OCI-LY7 (cell line): ENCODE data around the gene ARV1. TPM values are rescaled to one million over a fixed set of nuclear protein-coding genes. Genes with fewer than 3 reads are reported as not detected.

Source experiments
- BruUV-seq: library from RNA; stranded (reverse); fragments of 400-500 nt; replicated peaks from 2 replicates; lab custom pipeline; 2021; lab: Mats Ljungman, UMichigan
- CTCF ChIA-PET: fragments of 300-600 bp; sonication (Branson Sonifier 250); formaldehyde crosslinking; loops from one replicate; lab custom pipeline; 2022; ENCODE audit warnings: antibody characterized with exemption; ENCODE audit not compliant: unreplicated experiment; lab: Charles Lee
- POLR2A ChIA-PET: fragments of 300-600 bp; sonication (Branson Sonifier 250); formaldehyde crosslinking; loops from one replicate; lab custom pipeline; 2022; ENCODE audit warnings: antibody characterized with exemption; lab: Charles Lee
- DNase-seq: peaks from one replicate; pipeline ENCODE4 v3.0.0-alpha.2; 2015; ENCODE audit warnings: low spot score
- H2AFZ ChIP-seq: fragments of 200-600 bp; sonication (generic), shearing (Covaris generic); 2 replicates; pipeline ENCODE4 v1.6.1; 2014; ENCODE audit warnings: mild to moderate bottlenecking, antibody characterized with exemption, low read length, moderate library complexity
- H3K27ac ChIP-seq: fragments of 200-600 bp; sonication (generic); 2 replicates; pipeline ENCODE4 v1.5.1; 2014; ENCODE audit warnings: mixed run types, low read depth, mild to moderate bottlenecking, moderate library complexity, low read length, inconsistent platforms; ENCODE audit not compliant: poor library complexity, severe bottlenecking
- H3K36me3 ChIP-seq: fragments of 200-600 bp; sonication (generic); 2 replicates; pipeline ENCODE4 v1.6.1; 2014; ENCODE audit warnings: mild to moderate bottlenecking, antibody characterized with exemption, low read length, moderate library complexity, mixed read lengths; ENCODE audit not compliant: insufficient read depth
- H3K4me1 ChIP-seq: fragments of 200-600 bp; sonication (generic); 2 replicates; pipeline ENCODE4 v1.5.1; 2014; ENCODE audit warnings: mild to moderate bottlenecking, low read length; ENCODE audit not compliant: insufficient read depth, poor library complexity, severe bottlenecking
- H3K4me2 ChIP-seq: fragments of 200-600 bp; sonication (generic); 2 replicates; pipeline ENCODE4 v1.6.1; 2014; ENCODE audit warnings: mild to moderate bottlenecking, low read length
- H3K4me3 ChIP-seq: fragments of 200-600 bp; sonication (generic); 2 replicates; pipeline ENCODE4 v1.5.1; 2014; ENCODE audit warnings: mild to moderate bottlenecking, low read depth, low read length; ENCODE audit not compliant: poor library complexity, severe bottlenecking
- H3K79me2 ChIP-seq: fragments of 200-600 bp; sonication (generic); 2 replicates; pipeline ENCODE4 v1.6.1; 2016; ENCODE audit warnings: low read depth, mild to moderate bottlenecking, low read length, moderate library complexity, mixed read lengths; ENCODE audit not compliant: insufficient read depth
- H3K9me2 ChIP-seq: fragments of 200-600 bp; sonication (generic); 2 replicates; pipeline ENCODE4 v1.6.1; 2016; ENCODE audit warnings: mild to moderate bottlenecking, low read length, mixed read lengths; ENCODE audit not compliant: insufficient read depth
- H3K9me3 ChIP-seq: fragments of 200-600 bp; sonication (generic); 2 replicates; pipeline ENCODE4 v1.6.1; 2014; ENCODE audit warnings: mild to moderate bottlenecking, mixed run types, low read length, mixed read lengths
- H4K20me1 ChIP-seq: fragments of 200-600 bp; sonication (generic); 2 replicates; pipeline ENCODE4 v1.6.1; 2014; ENCODE audit warnings: mild to moderate bottlenecking, antibody characterized with exemption, low read length, moderate library complexity, mixed read lengths; ENCODE audit not compliant: insufficient read depth
- CTCF ChIP-seq: fragments of 200-600 bp; sonication (generic); conservative IDR thresholded peaks from 2 replicates; pipeline ENCODE4 v1.5.1; 2014; ENCODE audit warnings: mild to moderate bottlenecking, antibody characterized with exemption, low read length, moderate library complexity, mixed read lengths
- EZH2phosphoT487 ChIP-seq: fragments of 200-600 bp; sonication (generic); IDR thresholded peaks from 2 replicates; pipeline ENCODE4 v1.6.1; 2018; ENCODE audit warnings: low read depth, borderline replicate concordance, mild to moderate bottlenecking, mixed run types, antibody characterized with exemption, low read length, moderate library complexity, mixed read lengths
- intact Hi-C: fragments of 100-400 bp; cut with micrococcal nuclease; formaldehyde crosslinking; loops from one replicate; pipeline ENCODE4 v1.10.0; 2022; ENCODE audit not compliant: unreplicated experiment
- total RNA-seq, 2 experiments: library from RNA; depleted of rRNA in 1 of 2; stranded (reverse); fragments of >200 nt in 1 of 2; shearing (Covaris generic) in 1 of 2; gene quantifications; 2 replicates each; pipeline ENCODE4 v1.2.3, GENCODE V29; 2014 to 2022

The ARV1 gene
- total RNA-seq, 2 experiments from 2014 or later: 15.1 to 21.2 TPM

DNA sequence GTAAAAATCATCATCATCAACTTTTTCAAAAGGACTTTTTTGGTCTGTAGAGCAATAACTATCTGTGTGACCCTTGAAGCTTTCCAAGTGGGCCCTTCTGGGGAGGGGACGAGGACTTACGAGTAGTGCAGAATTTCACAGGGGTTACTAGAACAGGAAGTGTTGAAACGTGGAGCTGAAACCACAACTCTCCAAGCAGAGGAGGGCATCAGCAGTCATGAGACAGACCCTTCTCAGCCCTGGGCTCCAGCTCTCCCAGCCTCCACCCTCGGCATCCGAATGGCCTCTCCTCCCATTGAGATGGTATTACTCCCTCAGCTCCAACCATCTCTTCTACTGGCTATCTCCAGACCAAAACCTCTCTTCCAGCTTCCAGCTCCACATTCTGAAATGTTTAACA, 57.5 kb downstream of the ARV1 start:
- TF ChIP-seq EZH2phosphoT487 (no peak), CTCF (no peak)
- intact Hi-C loops: no loop called here
- CTCF ChIA-PET: no interaction called here

GRCh38 chr1:231037585-231038517, 59.0 kb downstream of the ARV1 start:
- Histone ChIP-seq H3K27ac (no peak overlapping the region), H4K20me1 (0 out of 2 replicates have a peak, but pooled peaks cover 4% of the 10 kb centered on the region), H3K4me1 (peaks cover 4% of the 10 kb centered on the region), H3K9me3 (no peaks in the 10 kb centered on the region), H3K4me2 (no peak overlapping the region), H3K79me2 (no peaks in the 10 kb centered on the region), H3K9me2 (no peaks in the 10 kb centered on the region), H3K4me3 (no peak overlapping the region), H3K36me3 (no peaks in the 10 kb centered on the region), H2AFZ (no peak overlapping the region)
- TF ChIP-seq EZH2phosphoT487 (no peak), CTCF (no peak)
- no TSS peak for BruUV-seq
- POLR2A ChIA-PET: interaction anchor here (0.6 kb wide), 1 partner anchor 168 kb away, joined by 3 read pairs; no protein-coding TSS in a partner anchor
- CTCF ChIA-PET: interaction anchor here (1.2 kb wide), 1 partner anchor 58 kb away, joined by 3 read pairs; no protein-coding TSS in a partner anchor
- DNase-seq: no peak
- intact Hi-C loops: loop anchor here (2.0 kb wide), 1 partner anchor 59 kb away; the partner anchor contains the start of genes ARV1 and TTC13

More for the DNA sequence above, 57.5 kb downstream of the ARV1 start:
- Histone ChIP-seq H3K79me2 (no peaks in the 10 kb centered on the region), H3K9me3 (no peaks in the 10 kb centered on the region), H3K4me1 (peaks cover 4% of the 10 kb centered on the region), H3K36me3 (no peaks in the 10 kb centered on the region), H4K20me1 (0 out of 2 replicates have a peak, but pooled peaks cover 4% of the 10 kb centered on the region), H3K4me3 (no peak overlapping the region), H3K9me2 (no peaks in the 10 kb centered on the region), H3K4me2 (no peak overlapping the region), H3K27ac (no peak overlapping the region), H2AFZ (no peak overlapping the region)
- DNase-seq: no peak
- POLR2A ChIA-PET: interaction anchor here (0.6 kb wide), 2 partner anchors 32 to 47 kb away, joined by 3 read pairs; no protein-coding TSS in a partner anchor
- no TSS peak for BruUV-seq
